GM19025 (cell line): ENCODE data around the gene NLGN4Y.
"Not testable (repeated sequence)": the region's sequence is repeated elsewhere in the genome, so short reads cannot be mapped to it uniquely, and the experiment has no call there.

Source experiments
- ATAC-seq: cut with Tn5 transposase; IDR thresholded peaks from one replicate; pipeline ENCODE4 v1.9.1; 2021; ENCODE audit warnings: mild to moderate bottlenecking, low read depth, moderate library complexity; ENCODE audit not compliant: unreplicated experiment

The NLGN4Y gene

GRCh38 chrY:14829366-14829885 is 305.1 kb downstream of the NLGN4Y start:
- no peak for ATAC-seq

GRCh38 chrY:14834103-14835060 is 310.1 kb downstream of the NLGN4Y start:
- peak; percentile 71 for ATAC-seq

GRCh38 chrY:14837466-14837865 is 313.1 kb downstream of the NLGN4Y start:
- no peak for ATAC-seq

- no peak for ATAC-seq
Measured at GRCh38 chrY:14850734-14851133, 326.4 kb downstream of the NLGN4Y start.

- ATAC-seq: no peak
Measured at GRCh38 chrY:14860448-14860847, 336.1 kb downstream of the NLGN4Y start.

GRCh38 chrY:14861033-14861432 is 336.7 kb downstream of the NLGN4Y start:
- ATAC-seq: not testable (repeated sequence)

- ATAC-seq: no peak
Measured at GRCh38 chrY:14871971-14872370, 347.6 kb downstream of the NLGN4Y start.
